ENCODE results near the gene NOL7. TPM values are rescaled to one million over a fixed set of nuclear protein-coding genes. Genes with fewer than 3 reads are reported as not detected.

Gene NOL7
- total and polyA plus RNA-seq, 2 donors from 2014 or later = 65.1 to 71.5 TPM

GRCh38 chr6:13590574-13591153, 24.5 kb upstream of the NOL7 start:
- no peaks in the 10 kb centered on the region for H3K4me1 ChIP-seq (ENCODE audit: control insufficient read depth in 2 of 3, insufficient read depth in 2 of 3, low read depth in 1 of 3, low read length in 3 of 3)
- DNase-seq = no peak
- no peak overlapping the region for H3K4me3 ChIP-seq (ENCODE audit: low read length in 3 of 3)
- FAIRE-seq = no peak
- no peak overlapping the region for H3K27ac ChIP-seq (ENCODE audit: low read depth in 2 of 2, low read length in 2 of 2)
- H3K27me3 ChIP-seq (ENCODE audit: control insufficient read depth, insufficient read depth, low read length) = no peaks in the 10 kb centered on the region
- no peaks in the 10 kb centered on the region for H3K9me3 ChIP-seq (ENCODE audit: control insufficient read depth in 2 of 3, insufficient read depth in 1 of 3, low read length in 3 of 3)
- no peak for TF ChIP-seq CTCF (IDR thresholded peaks at IDR 0.05; ENCODE audit: borderline replicate concordance, extremely low read depth, insufficient read depth)
- intact Hi-C loops (cut with DNase I) = no loop called here
- H3K36me3 ChIP-seq (ENCODE audit: control insufficient read depth in 2 of 3, insufficient read depth in 3 of 3, low read length in 3 of 3) = peaks cover 0 to 44% (median 13%) of the 10 kb centered on the region in 3 donors
- H3K9ac ChIP-seq (ENCODE audit: low read length in 3 of 3) = no peak overlapping the region

- Histone ChIP-seq H3K9me3 (ENCODE audit: control insufficient read depth in 2 of 3, insufficient read depth in 1 of 3, low read length in 3 of 3) (no peaks in the 10 kb centered on the region), H3K4me1 (ENCODE audit: control insufficient read depth in 2 of 3, insufficient read depth in 2 of 3, low read depth in 1 of 3, low read length in 3 of 3) (no peaks in the 10 kb centered on the region), H3K36me3 (ENCODE audit: control insufficient read depth in 2 of 3, insufficient read depth in 3 of 3, low read length in 3 of 3) (peaks cover 0 to 46% (median 13%) of the 10 kb centered on the region in 3 donors), H3K4me3 (ENCODE audit: low read length in 3 of 3) (no peak overlapping the region), H3K27ac (ENCODE audit: low read depth in 2 of 2, low read length in 2 of 2) (no peak overlapping the region), H3K9ac (ENCODE audit: low read length in 3 of 3) (no peak overlapping the region), H3K27me3 (ENCODE audit: control insufficient read depth, insufficient read depth, low read length) (no peaks in the 10 kb centered on the region)
- DNase-seq (no peak), FAIRE-seq (no peak)
- TF ChIP-seq CTCF (IDR thresholded peaks at IDR 0.05; ENCODE audit: borderline replicate concordance, extremely low read depth, insufficient read depth) = no peak
- intact Hi-C loops (cut with DNase I) = no loop called here
These were observed 23.8 kb upstream of the NOL7 start for GRCh38 chr6:13591205-13591921.

- intact Hi-C loops (cut with DNase I) = no loop called here
- Histone ChIP-seq H3K27ac (ENCODE audit: low read depth in 2 of 2, low read length in 2 of 2) (no peak overlapping the region), H3K36me3 (ENCODE audit: control insufficient read depth in 2 of 3, insufficient read depth in 3 of 3, low read length in 3 of 3) (peaks cover 0 to 41% (median 16%) of the 10 kb centered on the region in 3 donors), H3K4me3 (ENCODE audit: low read length in 3 of 3) (no peak overlapping the region), H3K9ac (ENCODE audit: low read length in 3 of 3) (no peak overlapping the region), H3K27me3 (ENCODE audit: control insufficient read depth, insufficient read depth, low read length) (no peaks in the 10 kb centered on the region), H3K9me3 (ENCODE audit: control insufficient read depth in 2 of 3, insufficient read depth in 1 of 3, low read length in 3 of 3) (no peaks in the 10 kb centered on the region), H3K4me1 (ENCODE audit: control insufficient read depth in 2 of 3, insufficient read depth in 2 of 3, low read depth in 1 of 3, low read length in 3 of 3) (no peaks in the 10 kb centered on the region)
- no peak for FAIRE-seq
- TF ChIP-seq CTCF (IDR thresholded peaks at IDR 0.05; ENCODE audit: borderline replicate concordance, extremely low read depth, insufficient read depth) = no peak
- DNase-seq = no peak
These were observed 22.0 kb upstream of the NOL7 start for GRCh38 chr6:13593103-13593502.
